Left ventricle myocardium inferior (tissue), 1 donor: ENCODE results near the gene EPHB2. TPM values are rescaled to one million over a fixed set of nuclear protein-coding genes. Genes with fewer than 3 reads are reported as not detected.

Source experiments
- DNase-seq: peaks from one replicate; pipeline ENCODE4 v3.0.0-alpha.2; 2020
- H3K27ac ChIP-seq: fragments of 200-600 bp; replicated peaks from 2 replicates; pipeline ENCODE4 v1.8.0; 2021
- H3K27me3 ChIP-seq: fragments of 200-600 bp; 2 replicates; pipeline ENCODE4 v1.8.0; 2021; ENCODE audit warnings: low read depth
- H3K36me3 ChIP-seq: fragments of 200-600 bp; 2 replicates; pipeline ENCODE4 v1.8.0; 2021
- H3K4me1 ChIP-seq: fragments of 200-600 bp; 2 replicates; pipeline ENCODE4 v1.8.0; 2021
- H3K4me3 ChIP-seq: fragments of 200-600 bp; 2 replicates; pipeline ENCODE4 v1.8.0; 2021; ENCODE audit warnings: mild to moderate bottlenecking, moderate library complexity
- H3K9me3 ChIP-seq: fragments of 200-600 bp; replicated peaks from 2 replicates; pipeline ENCODE4 v1.8.0; 2021
- CTCF ChIP-seq: fragments of 200-600 bp; IDR thresholded peaks from 2 replicates; pipeline ENCODE4 v1.8.0; 2021; ENCODE audit warnings: antibody characterized with exemption, mild to moderate bottlenecking, borderline replicate concordance
- intact Hi-C: fragments of 100-400 bp; cut with micrococcal nuclease; formaldehyde crosslinking; loops from one replicate; pipeline ENCODE4 v1.11.0; 2022
- total RNA-seq: library from RNA; stranded (reverse); fragmentation: NEBNext Ultra II Directional; extraction: Animal tissue kit (Norgen Biotek cat#: 25700); gene quantifications from one replicate; pipeline ENCODE4 v1.2.1, GENCODE V29; 2021
- donor health status: DM: no; HTN: yes; CAD: no; lungs with severe emphysema.

The EPHB2 gene
- total RNA-seq, 1 donor from 2014 or later: 2.0 TPM

- DNase-seq: no peak
- Histone ChIP-seq H3K4me3 (no peak overlapping the region), H3K27me3 (peaks cover 55% of the 10 kb centered on the region), H3K9me3 (no peaks in the 10 kb centered on the region), H3K4me1 (peaks cover 5% of the 10 kb centered on the region), H3K36me3 (no peaks in the 10 kb centered on the region), H3K27ac (no peak overlapping the region)
- intact Hi-C loops: no loop called here
- no peak for TF ChIP-seq CTCF
Measured at GRCh38 chr1:22782406-22782805, 71.8 kb downstream of the EPHB2 start.

- TF ChIP-seq CTCF: no peak
- intact Hi-C loops: no loop called here
- Histone ChIP-seq H3K36me3 (no peaks in the 10 kb centered on the region), H3K9me3 (no peaks in the 10 kb centered on the region), H3K4me1 (no peaks in the 10 kb centered on the region), H3K27ac (no peak overlapping the region), H3K27me3 (peaks cover 39% of the 10 kb centered on the region), H3K4me3 (no peak overlapping the region)
- DNase-seq: no peak
Measured at GRCh38 chr1:22784317-22784716, 73.7 kb downstream of the EPHB2 start.

GRCh38 chr1:22784737-22785136, 74.1 kb downstream of the EPHB2 start:
- H3K36me3 ChIP-seq: no peaks in the 10 kb centered on the region
- H3K4me3 ChIP-seq: no peak overlapping the region
- H3K9me3 ChIP-seq: no peaks in the 10 kb centered on the region
- H3K27me3 ChIP-seq: peaks cover 37% of the 10 kb centered on the region
- no peak for DNase-seq
- no peaks in the 10 kb centered on the region for H3K4me1 ChIP-seq
- no peak overlapping the region for H3K27ac ChIP-seq
- TF ChIP-seq CTCF: no peak
- intact Hi-C loops: no loop called here

- Histone ChIP-seq H3K4me1 (no peaks in the 10 kb centered on the region), H3K27me3 (peaks cover 28% of the 10 kb centered on the region), H3K4me3 (no peak overlapping the region), H3K27ac (no peak overlapping the region), H3K36me3 (no peaks in the 10 kb centered on the region), H3K9me3 (no peaks in the 10 kb centered on the region)
- DNase-seq: no peak
- intact Hi-C loops: no loop called here
- no peak for TF ChIP-seq CTCF
Measured at GRCh38 chr1:22786101-22786500, 75.5 kb downstream of the EPHB2 start.

- TF ChIP-seq CTCF: no peak
- intact Hi-C loops: no loop called here
- Histone ChIP-seq H3K4me1 (no peaks in the 10 kb centered on the region), H3K36me3 (no peaks in the 10 kb centered on the region), H3K27ac (no peak overlapping the region), H3K9me3 (no peaks in the 10 kb centered on the region), H3K4me3 (no peak overlapping the region), H3K27me3 (peaks cover 21% of the 10 kb centered on the region)
- no peak for DNase-seq
Measured at GRCh38 chr1:22786719-22787489, 76.3 kb downstream of the EPHB2 start.
